Thymus (tissue), 11 donors: ENCODE results near the gene SMAD9. TPM values are rescaled to one million over a fixed set of nuclear protein-coding genes. Genes with fewer than 3 reads are reported as not detected.

Experiments
- DNase-seq, 9 donors: peaks; one replicate each; pipeline ENCODE4 v3.0.0-alpha.2; 2013; ENCODE audit warnings: low spot score in 9 of 9, low read depth in 6 of 9, missing footprints in 1 of 9
- H3K27ac ChIP-seq, 2 donors: one replicate each; pipeline ENCODE4 v1.5.1; 2013; ENCODE audit warnings: control low read depth in 1 of 2, low read depth in 1 of 2, low read length in 1 of 2, mild to moderate bottlenecking in 1 of 2, moderate library complexity in 1 of 2
- H3K27me3 ChIP-seq, 2 donors: one replicate each; pipeline ENCODE4 v1.5.1; 2013; ENCODE audit warnings: low read length in 1 of 2; ENCODE audit not compliant: control insufficient read depth in 2 of 2, insufficient read depth in 1 of 2
- H3K36me3 ChIP-seq, 2 donors: one replicate each; pipeline ENCODE4 v1.5.1; 2013; ENCODE audit warnings: low read length in 1 of 2, mild to moderate bottlenecking in 1 of 2, moderate library complexity in 1 of 2; ENCODE audit not compliant: control insufficient read depth in 2 of 2, insufficient read depth in 2 of 2
- H3K4me1 ChIP-seq, 2 donors: one replicate each; pipeline ENCODE4 v1.5.1; 2013; ENCODE audit warnings: low read length in 2 of 2; ENCODE audit not compliant: control insufficient read depth in 2 of 2, insufficient read depth in 2 of 2
- H3K4me3 ChIP-seq, 2 donors: one replicate each; pipeline ENCODE4 v1.5.1; 2013; ENCODE audit warnings: low read length in 2 of 2, control low read depth in 1 of 2, mild to moderate bottlenecking in 1 of 2
- H3K9me3 ChIP-seq, 2 donors: one replicate each; pipeline ENCODE4 v1.5.1; 2013; ENCODE audit warnings: low read length in 1 of 2, mild to moderate bottlenecking in 1 of 2; ENCODE audit not compliant: control insufficient read depth in 2 of 2, insufficient read depth in 1 of 2
- WGBS: extraction: QIAGEN DNeasy Blood & Tissue Kit; methylation state at CpG from one replicate; pipeline ENCODE4 v1.1.7; 2013; 5-methylcytosine and 5-hydroxymethylcytosine counted together
- polyA plus RNA-seq: library from polyadenylated mRNA; stranded (reverse); fragments of 200-250 nt; gene quantifications from one replicate; pipeline ENCODE4 v1.2.3, GENCODE V29; 2013
- total RNA-seq: library from RNA; stranded (reverse); fragments of 120-200 nt; gene quantifications from one replicate; pipeline ENCODE4 v1.2.4, GENCODE V29; 2013
- donor health status: healthy.

SMAD9 gene
- total and polyA plus RNA-seq, 2 donors, result 0.52 to 1.9 TPM

- no peak overlapping the region for H3K4me3 ChIP-seq
- WGBS, result 93% methylated on average over 6 of the region's 6 CpGs
- DNase-seq, result no peak
- H3K36me3 ChIP-seq, result no peaks in the 10 kb centered on the region
- peaks cover 0 to 3% of the 10 kb centered on the region in 2 donors for H3K27me3 ChIP-seq
- H3K4me1 ChIP-seq, result no peaks in the 10 kb centered on the region
- no peaks in the 10 kb centered on the region for H3K9me3 ChIP-seq
- no peak overlapping the region for H3K27ac ChIP-seq
Observed at GRCh38 chr13:36882829-36883390, 37.1 kb downstream of the SMAD9 start.

GRCh38 chr13:36880961-36881360 is 39.1 kb downstream of the SMAD9 start:
- DNase-seq, result no peak
- no peak overlapping the region for H3K4me3 ChIP-seq
- H3K36me3 ChIP-seq, result no peaks in the 10 kb centered on the region
- no peaks in the 10 kb centered on the region for H3K9me3 ChIP-seq
- H3K27me3 ChIP-seq, result peaks cover 0 to 3% of the 10 kb centered on the region in 2 donors
- no peaks in the 10 kb centered on the region for H3K4me1 ChIP-seq
- 49% methylated on average over 2 of the region's 2 CpGs for WGBS
- H3K27ac ChIP-seq, result no peak overlapping the region

- H3K4me3 ChIP-seq, result no peak overlapping the region
- no peaks in the 10 kb centered on the region for H3K9me3 ChIP-seq
- H3K27me3 ChIP-seq, result peaks cover 0 to 3% of the 10 kb centered on the region in 2 donors
- 97% methylated on average over 34 of the region's 34 CpGs for WGBS
- H3K4me1 ChIP-seq, result no peaks in the 10 kb centered on the region
- H3K36me3 ChIP-seq, result no peaks in the 10 kb centered on the region
- H3K27ac ChIP-seq, result no peak overlapping the region
- DNase-seq, result no peak
Observed at GRCh38 chr13:36879218-36879938, 40.7 kb downstream of the SMAD9 start.

- Histone ChIP-seq H3K4me1 (no peaks in the 10 kb centered on the region), H3K27me3 (peaks cover 0 to 3% of the 10 kb centered on the region in 2 donors), H3K4me3 (no peak overlapping the region), H3K36me3 (no peaks in the 10 kb centered on the region), H3K27ac (no peak overlapping the region), H3K9me3 (no peaks in the 10 kb centered on the region)
- no peak for DNase-seq
- 90% methylated on average over 4 of the region's 4 CpGs for WGBS
Observed at GRCh38 chr13:36875961-36876360, 44.1 kb downstream of the SMAD9 start.

GRCh38 chr13:36875431-36875830 is 44.6 kb downstream of the SMAD9 start:
- Histone ChIP-seq H3K27ac (no peak overlapping the region), H3K4me3 (no peak overlapping the region), H3K27me3 (peaks cover 0 to 3% of the 10 kb centered on the region in 2 donors), H3K4me1 (no peaks in the 10 kb centered on the region), H3K9me3 (no peaks in the 10 kb centered on the region), H3K36me3 (no peaks in the 10 kb centered on the region)
- 95% methylated on average over 4 of the region's 4 CpGs for WGBS
- DNase-seq, result no peak

GRCh38 chr13:36872621-36873020 is 47.4 kb downstream of the SMAD9 start:
- DNase-seq, result no peak
- 97% methylated on average over 10 of the region's 10 CpGs for WGBS
- no peaks in the 10 kb centered on the region for H3K4me1 ChIP-seq
- no peak overlapping the region for H3K27ac ChIP-seq
- H3K36me3 ChIP-seq, result no peaks in the 10 kb centered on the region
- no peaks in the 10 kb centered on the region for H3K27me3 ChIP-seq
- no peak overlapping the region for H3K4me3 ChIP-seq
- no peaks in the 10 kb centered on the region for H3K9me3 ChIP-seq

- Histone ChIP-seq H3K27ac (no peak overlapping the region), H3K4me3 (no peak overlapping the region), H3K4me1 (no peaks in the 10 kb centered on the region), H3K27me3 (no peaks in the 10 kb centered on the region), H3K36me3 (no peaks in the 10 kb centered on the region), H3K9me3 (no peaks in the 10 kb centered on the region)
- 96% methylated on average over 1 of the region's 1 CpG for WGBS
- DNase-seq, result no peak
Observed at GRCh38 chr13:36870050-36870692, 49.9 kb downstream of the SMAD9 start.

- Histone ChIP-seq H3K27me3 (no peaks in the 10 kb centered on the region), H3K4me1 (no peaks in the 10 kb centered on the region), H3K27ac (no peak overlapping the region), H3K36me3 (no peaks in the 10 kb centered on the region), H3K9me3 (no peaks in the 10 kb centered on the region), H3K4me3 (no peak overlapping the region)
- DNase-seq, result no peak
Observed at GRCh38 chr13:36866232-36866631, 53.8 kb downstream of the SMAD9 start.

- Histone ChIP-seq H3K4me1 (no peaks in the 10 kb centered on the region), H3K9me3 (no peaks in the 10 kb centered on the region), H3K27me3 (no peaks in the 10 kb centered on the region), H3K4me3 (no peak overlapping the region), H3K27ac (no peak overlapping the region), H3K36me3 (no peaks in the 10 kb centered on the region)
- 97% methylated on average over 5 of the region's 5 CpGs for WGBS
- no peak for DNase-seq
Observed at GRCh38 chr13:36865265-36865664, 54.8 kb downstream of the SMAD9 start.
